Measurements from ENCODE around the gene KCNIP4.

GRCh38 chr4:21198683-21199082, 749.9 kb downstream of the KCNIP4 start:
- no peak for TF ChIP-seq EZH2phosphoT487 (IDR thresholded peaks at IDR 0.05; ENCODE audit: insufficient read depth, low read depth)
- TF ChIP-seq EZH2 (IDR thresholded peaks at IDR 0.05; ENCODE audit: insufficient read depth, poor library complexity, severe bottlenecking): no peak

All from GM23248 (cell line).